GM08714 (cell line): ENCODE results near the gene PTPRN2.

Source experiments
- H3K4me3 ChIP-seq: fragments of 200-500 bp; sonication (Bioruptor generic); 2 replicates; pipeline ENCODE4 v1.5.1; 2014; ENCODE audit warnings: mild to moderate bottlenecking, low read length, inconsistent platforms
- ZNF274 ChIP-seq: IDR thresholded peaks from 2 replicates; pipeline ENCODE4 v1.6.1; 2012; ENCODE audit warnings: mild to moderate bottlenecking, low read depth, low read length

PTPRN2 gene

DNA sequence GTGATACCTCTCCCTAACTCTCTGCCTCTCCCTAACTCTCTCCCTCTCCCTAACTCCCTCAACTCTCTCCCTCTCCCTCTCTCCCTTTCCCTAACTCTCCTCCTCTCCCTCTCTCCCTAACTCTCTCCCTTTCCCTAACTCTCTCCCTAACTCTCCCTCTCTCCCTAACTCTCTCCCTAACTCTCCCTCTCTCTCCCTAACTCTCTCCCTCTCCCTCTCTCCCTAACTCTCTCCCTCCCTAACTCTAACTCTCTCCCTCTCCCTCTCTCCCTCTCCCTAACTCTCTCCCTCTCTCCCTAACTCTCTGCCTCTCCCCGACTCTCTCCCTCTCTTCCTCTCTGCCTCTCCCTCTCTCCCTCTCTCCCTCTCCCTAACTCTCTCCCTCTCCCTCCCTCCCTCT, 2.0 kb upstream of the PTPRN2 start:
- TF ChIP-seq ZNF274, result no peak
- H3K4me3 ChIP-seq, result no peak overlapping the region

DNA sequence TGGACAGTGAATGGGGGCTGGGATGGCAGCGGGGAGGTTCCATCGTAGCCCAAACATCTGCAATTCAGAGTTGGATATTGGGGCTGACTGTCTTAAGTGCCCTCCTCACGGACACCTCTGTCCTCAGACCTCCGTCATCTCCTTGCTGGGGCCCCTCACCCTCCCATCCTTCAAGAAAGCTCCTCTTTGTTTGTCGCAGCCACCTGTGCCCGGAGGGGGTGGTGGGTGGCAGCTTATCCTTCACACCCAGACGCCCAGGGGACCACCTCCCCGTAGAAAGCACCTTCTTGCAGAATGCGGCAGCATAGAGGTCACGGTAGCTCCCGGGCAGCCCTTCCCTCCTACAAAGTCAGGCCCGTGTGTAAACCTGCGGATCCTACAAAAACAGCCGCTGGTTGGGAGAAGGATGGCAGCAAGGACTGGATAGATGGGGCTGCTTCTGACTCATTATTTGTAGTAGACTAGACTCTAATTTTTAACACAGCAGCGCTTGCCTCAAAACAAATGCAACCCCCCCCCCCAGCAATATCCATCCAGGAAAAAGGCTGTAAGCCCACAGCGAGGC, 1.3 kb upstream of the PTPRN2 start:
- no peak overlapping the region for H3K4me3 ChIP-seq

DNA sequence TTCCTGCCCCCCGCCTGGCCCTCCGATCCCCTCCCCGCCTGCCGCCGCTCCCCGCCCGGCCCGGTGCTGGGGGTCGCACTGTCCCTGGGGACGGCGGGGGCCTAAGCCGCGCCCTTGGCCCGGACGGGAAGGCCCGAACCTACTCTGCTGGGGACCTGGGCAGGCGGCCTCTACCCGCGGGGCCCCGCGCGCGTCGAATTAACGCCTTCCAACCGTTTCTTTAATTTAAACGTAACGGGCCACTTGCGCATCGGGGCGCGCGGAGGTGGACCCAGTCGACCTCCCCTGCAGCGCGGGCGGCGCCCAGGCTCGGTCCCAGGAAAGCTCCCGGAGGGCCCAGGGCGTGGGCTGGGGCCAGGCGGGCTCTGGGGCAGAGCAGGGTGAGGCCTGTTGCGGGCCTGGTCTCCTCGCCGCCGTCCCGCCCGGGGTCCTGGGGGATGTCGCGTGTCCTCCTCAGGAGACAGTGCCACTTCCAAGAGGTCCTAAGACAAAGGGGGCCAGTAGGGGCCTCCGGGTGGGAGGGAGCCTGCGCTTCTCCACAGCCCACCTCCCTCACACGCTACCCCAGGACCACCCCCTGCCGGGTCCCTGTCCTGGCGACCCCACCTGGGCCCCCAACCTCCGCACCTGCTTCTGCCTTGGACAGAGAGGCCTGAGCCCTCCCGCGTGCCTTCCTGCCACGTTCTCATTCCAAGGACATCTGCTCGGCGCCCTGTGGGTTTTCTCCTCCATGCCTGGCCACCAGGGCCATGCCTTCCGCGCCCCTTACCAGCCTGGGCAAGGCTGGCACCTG, 658 bp upstream of the PTPRN2 start:
- H3K4me3 ChIP-seq, result no peak overlapping the region
- TF ChIP-seq ZNF274, result no peak

More for the DNA sequence above, 1.3 kb upstream of the PTPRN2 start:
- no peak for TF ChIP-seq ZNF274

DNA sequence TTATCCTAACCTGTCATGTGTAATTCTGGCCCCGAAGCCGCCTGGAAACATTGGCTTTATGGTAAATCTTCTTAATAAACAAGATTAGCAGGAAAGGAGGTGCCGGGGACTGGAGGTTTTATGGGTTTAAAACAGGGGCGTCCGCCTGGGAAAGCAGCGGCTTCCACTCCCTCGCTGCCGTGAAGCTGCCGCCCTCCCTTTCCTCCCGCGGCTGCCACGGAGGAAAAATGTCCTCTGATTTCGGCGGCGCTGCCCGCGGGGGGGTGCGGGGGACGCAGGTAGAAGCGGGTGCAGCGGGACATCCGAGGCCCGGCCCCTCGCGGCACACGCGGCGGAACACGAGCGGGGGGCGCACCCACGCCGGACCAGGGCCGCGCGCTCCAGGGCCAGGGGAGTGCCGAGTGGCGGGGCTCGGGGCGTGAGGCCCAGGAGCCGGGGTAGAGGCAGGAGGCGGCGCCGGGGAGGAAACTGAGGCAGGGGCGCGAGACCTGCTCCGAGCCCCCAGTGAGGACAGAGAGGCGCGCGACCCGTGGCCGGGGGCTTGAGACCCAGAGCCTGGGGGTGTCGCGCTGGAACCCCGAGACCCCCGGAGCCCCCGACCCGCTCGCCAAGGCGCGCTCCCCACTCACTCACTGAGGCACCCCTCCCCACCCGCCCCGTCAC, 993 bp downstream of the PTPRN2 start:
- no peak for TF ChIP-seq ZNF274

DNA sequence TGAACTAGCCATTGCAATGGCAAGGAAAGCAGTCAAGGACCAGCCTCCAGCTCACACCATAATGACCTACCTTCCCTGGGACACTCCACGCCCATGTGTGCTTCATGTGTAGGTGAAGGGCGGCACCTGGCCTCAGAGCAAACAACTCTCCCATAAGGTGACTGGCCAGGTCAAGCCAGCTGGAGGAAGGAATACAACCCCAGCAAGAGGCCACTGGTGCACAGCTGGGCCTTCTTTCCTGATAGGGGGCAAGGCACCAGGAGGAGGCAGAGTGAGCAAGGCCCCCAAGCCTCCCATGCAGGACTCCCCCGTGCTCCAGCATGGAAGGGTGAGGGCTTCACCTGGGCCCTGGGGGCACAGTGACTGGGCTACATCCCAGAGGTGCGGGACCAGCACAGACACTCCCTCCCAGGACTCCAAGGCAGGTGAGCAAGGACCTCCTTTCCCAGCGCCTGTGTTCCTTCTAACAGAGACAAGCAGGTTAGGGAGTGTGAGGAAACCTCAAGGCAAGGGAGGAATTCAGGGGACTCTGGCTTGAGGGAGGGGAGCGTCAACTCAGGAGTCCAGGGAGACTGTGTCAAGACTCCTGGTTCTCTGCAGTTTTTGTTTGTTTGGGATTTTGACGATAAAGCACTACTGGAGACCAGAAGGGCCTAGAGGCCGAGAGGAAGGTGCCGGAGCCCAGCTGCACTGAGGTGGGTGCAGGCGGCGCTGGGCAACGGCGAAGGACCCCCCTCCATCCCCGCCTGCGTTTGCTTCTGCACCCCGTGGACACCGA, 1.7 kb downstream of the PTPRN2 start:
- H3K4me3 ChIP-seq, result no peak overlapping the region
- TF ChIP-seq ZNF274, result no peak

More for the DNA sequence above, 993 bp downstream of the PTPRN2 start:
- no peak overlapping the region for H3K4me3 ChIP-seq

DNA sequence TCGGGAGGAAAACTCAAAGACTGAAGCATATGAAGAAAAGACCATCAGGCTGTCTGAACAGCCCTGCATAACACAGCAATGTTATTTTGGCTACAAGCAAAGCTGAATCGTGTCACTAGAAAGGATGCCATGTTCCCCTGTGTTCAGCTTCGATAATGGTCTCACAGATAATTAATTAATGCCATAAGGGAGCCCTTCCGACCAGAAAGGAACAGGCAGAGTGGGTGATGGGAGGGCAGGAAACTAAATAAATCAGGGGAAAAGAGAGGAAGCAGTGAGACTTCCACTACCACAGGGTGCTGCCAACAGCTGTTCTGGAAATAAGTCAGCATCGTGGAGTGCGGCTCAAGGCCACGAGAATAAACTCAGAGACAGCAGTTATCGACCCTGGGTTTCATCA, 3.2 kb downstream of the PTPRN2 start:
- no peak for TF ChIP-seq ZNF274
- no peak overlapping the region for H3K4me3 ChIP-seq

DNA sequence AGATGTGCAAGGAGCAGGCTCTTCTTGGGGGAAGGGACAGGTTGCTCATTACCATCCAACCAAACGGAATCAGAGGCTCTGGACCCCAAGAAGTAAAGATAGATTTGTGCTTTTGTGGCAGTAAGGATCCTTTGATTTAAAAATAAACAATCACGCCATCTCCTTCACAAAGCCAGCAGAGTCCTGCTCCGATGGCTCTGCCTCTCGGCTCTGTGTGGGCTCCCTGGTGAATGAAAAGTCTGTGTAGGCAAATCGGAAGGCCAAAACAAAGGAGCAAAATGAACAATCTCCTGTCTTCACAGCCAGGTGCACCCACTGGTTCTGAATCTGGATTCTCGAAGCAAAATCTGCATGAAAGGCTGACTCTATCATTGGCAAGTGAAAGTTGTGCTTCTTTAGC, 3.8 kb downstream of the PTPRN2 start:
- TF ChIP-seq ZNF274, result no peak
- no peak overlapping the region for H3K4me3 ChIP-seq

DNA sequence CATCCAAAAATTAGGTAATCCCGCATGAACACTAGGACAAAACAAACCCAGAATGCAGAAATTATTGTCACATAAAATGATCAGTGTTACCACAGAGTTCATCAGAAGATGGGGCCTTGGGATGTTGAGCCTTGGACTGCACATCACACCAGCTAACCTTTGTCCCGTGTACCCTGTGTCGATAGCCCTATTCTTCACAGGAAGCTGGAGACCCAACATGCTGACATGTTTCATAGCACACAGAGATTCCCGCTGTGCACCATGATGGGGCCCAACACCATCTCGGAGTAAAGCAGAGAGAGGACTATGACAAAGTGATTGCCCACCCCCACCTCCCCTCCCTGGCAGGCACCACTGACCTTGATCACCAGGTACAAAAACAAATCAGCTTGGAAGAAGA, 4.5 kb downstream of the PTPRN2 start:
- no peak for TF ChIP-seq ZNF274
- H3K4me3 ChIP-seq, result no peak overlapping the region

DNA sequence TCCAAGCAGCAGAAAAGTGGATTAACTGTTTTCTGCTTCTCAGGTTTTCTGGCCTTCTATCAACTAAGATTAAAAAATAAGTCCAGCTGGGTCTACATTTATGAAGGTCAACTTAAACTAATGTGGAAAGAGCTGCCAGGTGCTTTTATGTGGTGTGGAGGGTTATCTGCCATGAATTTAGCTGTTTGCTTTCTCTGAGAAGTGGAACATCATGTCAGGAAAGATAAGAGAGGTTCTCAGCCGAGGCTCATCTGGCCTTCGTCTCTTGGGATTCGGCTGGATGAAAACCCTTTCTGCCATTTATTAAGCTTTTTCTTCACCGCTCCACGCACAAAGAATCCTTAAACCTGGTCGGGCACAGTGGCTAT, 5.5 kb downstream of the PTPRN2 start:
- H3K4me3 ChIP-seq, result no peak overlapping the region
- no peak for TF ChIP-seq ZNF274

DNA sequence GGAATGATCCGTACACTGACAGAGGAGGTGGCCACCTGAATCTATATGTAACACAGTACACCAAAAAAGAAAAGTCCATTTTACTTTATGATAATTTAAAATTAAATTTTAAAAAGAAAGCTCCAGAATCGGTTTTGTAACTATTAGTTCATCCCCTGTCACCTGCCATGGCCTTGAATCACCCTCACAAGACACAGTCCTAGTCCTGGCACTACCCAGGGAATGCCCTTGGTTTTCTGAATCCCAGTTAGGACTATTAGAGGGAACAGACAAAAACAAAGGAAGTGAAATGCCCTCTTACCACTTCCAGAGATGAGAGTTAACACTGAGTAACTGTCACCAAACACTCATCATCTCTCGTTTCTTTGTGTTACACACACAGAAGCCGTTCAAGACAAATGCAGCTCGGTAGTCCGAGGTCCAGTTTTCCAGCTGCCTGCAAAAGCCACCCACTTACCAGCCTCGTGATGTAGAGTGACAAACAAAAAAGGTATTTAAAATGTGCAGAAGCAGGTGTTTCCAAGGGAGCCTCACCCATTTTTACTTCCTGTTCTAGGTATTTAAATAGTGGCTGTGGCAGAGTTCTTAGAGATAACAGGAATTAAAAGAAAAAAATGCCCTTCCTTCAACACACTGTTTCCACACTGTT, 6.1 kb downstream of the PTPRN2 start:
- TF ChIP-seq ZNF274, result no peak
- H3K4me3 ChIP-seq, result no peak overlapping the region

DNA sequence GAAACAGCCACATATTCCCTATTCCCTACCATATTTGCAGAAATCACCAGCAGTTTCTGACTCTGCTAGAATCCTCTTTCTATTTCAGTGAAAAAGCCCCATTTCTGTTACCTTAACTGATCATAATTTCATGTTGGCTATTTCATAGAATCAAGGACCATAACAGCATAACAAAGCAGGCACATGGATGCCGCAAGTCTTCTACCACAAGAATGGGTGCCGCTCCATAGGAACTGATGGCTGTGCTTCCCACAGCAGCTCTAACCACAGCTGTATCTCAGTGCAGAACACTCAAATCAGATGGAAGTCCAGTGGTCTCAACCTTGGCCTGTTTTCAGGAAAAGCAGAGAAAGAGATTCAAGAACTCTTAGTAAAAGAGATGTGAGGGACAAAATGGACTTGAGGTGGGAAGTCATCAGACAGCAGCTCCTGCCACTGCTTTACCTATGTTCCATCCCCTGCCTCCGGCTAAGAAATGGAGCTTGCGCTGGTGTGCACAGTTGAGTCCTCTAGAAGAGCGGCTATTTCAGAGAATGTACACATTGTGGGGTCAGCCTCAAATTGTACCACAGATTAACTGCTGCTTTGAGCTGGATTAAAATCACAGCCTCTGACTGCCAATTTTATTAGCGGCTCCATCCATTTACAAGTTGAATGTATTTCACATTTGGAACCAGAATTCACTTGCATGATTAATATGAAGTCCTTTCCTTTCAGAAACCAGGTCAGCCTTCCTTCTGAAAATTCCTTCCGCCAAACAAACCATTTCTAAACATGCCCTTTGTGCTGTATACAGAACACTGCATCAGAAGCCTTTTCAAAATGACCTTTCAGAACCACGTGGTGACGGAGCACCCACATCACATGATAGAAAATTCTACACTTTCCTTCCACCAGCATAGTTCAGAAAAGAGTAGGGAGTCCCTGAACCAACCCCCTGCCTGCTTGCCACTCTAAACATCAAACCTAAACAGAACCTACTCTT, 7.7 kb downstream of the PTPRN2 start:
- H3K4me3 ChIP-seq, result no peak overlapping the region
- no peak for TF ChIP-seq ZNF274

DNA sequence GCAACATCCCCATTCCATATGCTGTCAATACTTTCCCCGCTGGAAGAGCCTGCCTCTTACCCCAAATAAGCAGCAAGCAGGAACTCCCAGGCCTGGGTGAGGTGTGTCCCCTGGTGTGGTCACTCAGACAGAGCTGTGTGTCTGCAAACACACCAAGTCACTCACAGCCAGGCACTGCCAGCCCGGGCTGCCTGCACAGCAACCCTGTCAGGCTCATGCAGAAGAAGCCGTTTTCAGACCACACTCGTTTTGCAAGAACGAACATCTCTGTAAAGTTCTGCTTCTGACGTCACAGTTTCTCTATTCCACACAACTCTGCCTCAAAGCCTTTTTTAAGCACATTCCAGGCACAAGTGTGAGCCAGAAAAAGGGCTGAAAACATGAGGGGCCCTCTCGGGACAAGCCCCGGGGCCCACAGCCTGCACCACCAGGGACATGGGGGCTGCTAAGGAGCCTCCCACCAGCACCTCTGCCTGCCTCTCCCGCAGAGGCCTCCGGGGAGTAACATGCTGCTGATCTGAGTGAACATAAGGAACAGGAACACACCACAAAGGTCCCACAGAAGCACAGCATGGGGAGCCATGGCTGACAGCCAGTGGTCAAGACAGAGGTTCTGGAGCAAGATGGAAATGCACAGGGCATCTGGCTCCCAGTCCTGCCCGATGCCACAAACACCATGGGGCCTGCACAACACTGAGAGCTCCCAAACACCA, 11.4 kb downstream of the PTPRN2 start:
- no peak for TF ChIP-seq ZNF274
- no peak overlapping the region for H3K4me3 ChIP-seq
